Measurements from ENCODE around the gene KCTD15.

DNA sequence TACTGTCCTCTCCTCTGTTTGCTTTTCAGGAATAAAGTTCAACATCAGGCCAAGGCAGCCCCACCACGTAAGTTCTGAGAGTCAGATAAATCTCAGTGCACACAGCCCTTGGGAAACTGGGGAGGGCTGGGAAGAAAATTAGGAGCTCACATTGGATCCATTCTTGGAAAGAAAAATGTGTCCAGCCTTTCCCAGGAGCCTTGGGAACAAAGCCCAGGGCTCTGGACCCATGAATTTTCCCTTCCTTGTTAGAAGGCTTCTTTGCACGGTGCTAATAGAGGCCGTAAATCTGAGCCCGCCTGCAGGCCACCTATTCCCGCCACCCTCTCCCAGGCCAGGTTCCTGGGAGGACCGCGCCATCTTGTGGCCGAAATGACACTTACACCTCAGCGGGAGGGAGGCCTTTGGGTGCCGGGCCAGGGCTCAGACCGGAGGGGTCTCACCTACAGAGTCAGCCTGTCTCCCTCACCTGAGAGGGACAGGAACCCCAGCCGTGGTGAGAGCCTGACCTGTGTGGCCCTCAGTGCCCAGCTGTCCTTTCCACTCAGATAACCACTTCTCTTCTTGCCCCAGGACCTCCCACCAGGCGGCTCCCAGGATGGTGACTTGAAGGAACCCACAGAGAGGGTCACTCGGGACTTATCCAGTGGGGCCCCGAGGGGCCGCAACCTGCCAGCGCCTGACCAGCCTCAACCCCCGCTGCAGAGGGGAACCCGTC lies 25.1 kb upstream of the KCTD15 start:
- TF ChIP-seq, protein P1, sequence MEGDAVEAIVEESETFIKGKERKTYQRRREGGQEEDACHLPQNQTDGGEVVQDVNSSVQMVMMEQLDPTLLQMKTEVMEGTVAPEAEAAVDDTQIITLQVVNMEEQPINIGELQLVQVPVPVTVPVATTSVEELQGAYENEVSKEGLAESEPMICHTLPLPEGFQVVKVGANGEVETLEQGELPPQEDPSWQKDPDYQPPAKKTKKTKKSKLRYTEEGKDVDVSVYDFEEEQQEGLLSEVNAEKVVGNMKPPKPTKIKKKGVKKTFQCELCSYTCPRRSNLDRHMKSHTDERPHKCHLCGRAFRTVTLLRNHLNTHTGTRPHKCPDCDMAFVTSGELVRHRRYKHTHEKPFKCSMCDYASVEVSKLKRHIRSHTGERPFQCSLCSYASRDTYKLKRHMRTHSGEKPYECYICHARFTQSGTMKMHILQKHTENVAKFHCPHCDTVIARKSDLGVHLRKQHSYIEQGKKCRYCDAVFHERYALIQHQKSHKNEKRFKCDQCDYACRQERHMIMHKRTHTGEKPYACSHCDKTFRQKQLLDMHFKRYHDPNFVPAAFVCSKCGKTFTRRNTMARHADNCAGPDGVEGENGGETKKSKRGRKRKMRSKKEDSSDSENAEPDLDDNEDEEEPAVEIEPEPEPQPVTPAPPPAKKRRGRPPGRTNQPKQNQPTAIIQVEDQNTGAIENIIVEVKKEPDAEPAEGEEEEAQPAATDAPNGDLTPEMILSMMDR (conservative IDR thresholded peaks at IDR 0.05) = peak; percentile 89
- TF ChIP-seq EZH2 (IDR thresholded peaks at IDR 0.05; ENCODE audit: low read depth) = no peak
